ENCODE data around the gene AARSD1. TPM values are rescaled to one million over a fixed set of nuclear protein-coding genes. Genes with fewer than 3 reads are reported as not detected.
"Not testable (repeated sequence)": the region's sequence is repeated elsewhere in the genome, so short reads cannot be mapped to it uniquely, and the experiment has no call there.

Gene AARSD1
- total RNA-seq, 1 donor from 2014 or later, result 27.5 TPM

- DNase-seq, result not testable (repeated sequence)
Measured at GRCh38 chr17:42919522-42920077, 44.7 kb downstream of the AARSD1 start.

- no peak for DNase-seq
Measured at GRCh38 chr17:42918902-42919521, 45.2 kb downstream of the AARSD1 start.

- no peak for DNase-seq
Measured at GRCh38 chr17:42917236-42917603, 47.0 kb downstream of the AARSD1 start.

- not testable (repeated sequence) for DNase-seq
Measured at GRCh38 chr17:42916388-42917235, 47.6 kb downstream of the AARSD1 start.

- not testable (repeated sequence) for DNase-seq
Measured at GRCh38 chr17:42915288-42915687, 49.0 kb downstream of the AARSD1 start.

- no peak for DNase-seq
Measured at GRCh38 chr17:42913981-42914617, 50.2 kb downstream of the AARSD1 start.

- no peak for DNase-seq
Measured at GRCh38 chr17:42913522-42913921, 50.7 kb downstream of the AARSD1 start.

- DNase-seq, result no peak
Measured at GRCh38 chr17:42908872-42909700, 55.2 kb downstream of the AARSD1 start.

GRCh38 chr17:42906772-42907446, 57.3 kb downstream of the AARSD1 start:
- no peak for DNase-seq

- no peak for DNase-seq
Measured at GRCh38 chr17:42904110-42904469, 60.2 kb downstream of the AARSD1 start.

GRCh38 chr17:42901535-42902229, 62.6 kb downstream of the AARSD1 start:
- no peak for DNase-seq

Small RNAs within 50 kb of the gene (small RNA-seq; reads per million reads assigned to genes)
- not detected for gene AARSD1 (ENCODE audit: low replicate concordance)
- not detected for gene RF00561 (ENCODE audit: low replicate concordance)

Other genes starting within 250 kb of the AARSD1 start
- gene EZH1, start 219.4 kb downstream of the AARSD1 start, total RNA-seq, result 29.8 TPM
- gene RAMP2, start 203.2 kb downstream of the AARSD1 start, total RNA-seq, result 16.4 TPM
- gene VPS25, start 191.0 kb downstream of the AARSD1 start, total RNA-seq, result 33.3 TPM
- 0.59 TPM for gene WNK4, start 183.8 kb downstream of the AARSD1 start, total RNA-seq
- gene COA3, start 165.8 kb downstream of the AARSD1 start, total RNA-seq, result 41.6 TPM
- gene CNTD1, start 165.6 kb downstream of the AARSD1 start, total RNA-seq, result 0.20 TPM
- 68.6 TPM for gene BECN1, start 140.2 kb downstream of the AARSD1 start, total RNA-seq
- gene PSME3, start 131.1 kb downstream of the AARSD1 start, total RNA-seq, result 33.9 TPM
- gene AOC2, start 119.9 kb downstream of the AARSD1 start, total RNA-seq, result 0.79 TPM
- gene AOC3, start 113.3 kb downstream of the AARSD1 start, total RNA-seq, result 38.1 TPM
- gene G6PC1, start 63.7 kb downstream of the AARSD1 start, total RNA-seq, result not detected
- gene PTGES3L, start 15.6 kb upstream of the AARSD1 start, total RNA-seq, result 4.8 TPM
- 7.1 TPM for gene RUNDC1, start 16.1 kb upstream of the AARSD1 start, total RNA-seq
- gene RPL27, start 34.0 kb upstream of the AARSD1 start, total RNA-seq, result 1,283 TPM
- gene IFI35, start 42.3 kb upstream of the AARSD1 start, total RNA-seq, result 7.2 TPM
- gene VAT1, start 57.9 kb upstream of the AARSD1 start, total RNA-seq, result 43.9 TPM
- gene RND2, start 60.8 kb upstream of the AARSD1 start, total RNA-seq, result 0.79 TPM
- gene BRCA1, start 160.9 kb upstream of the AARSD1 start, total RNA-seq, result 21.5 TPM
- gene NBR1, start 206.8 kb upstream of the AARSD1 start, total RNA-seq, result 80.4 TPM
- gene TMEM106A, start 247.4 kb upstream of the AARSD1 start, total RNA-seq, result 5.0 TPM